Measurements from ENCODE around the gene C2CD3. TPM values are rescaled to one million over a fixed set of nuclear protein-coding genes. Genes with fewer than 3 reads are reported as not detected.

C2CD3 gene
- total and polyA plus RNA-seq, 9 of the 15 experiments (the other 6 are each of a cell fraction or from before 2014, with no cell fraction given) = 4.4 to 20.2 (median 15.4) TPM

- TF ChIP-seq RREB1 (CRISPR knock-in tag; IDR thresholded peaks at IDR 0.05) (no peak), CBX5 (IDR thresholded peaks at IDR 0.05; ENCODE audit: borderline replicate concordance, low read depth) (no peak), PREB (CRISPR knock-in tag; IDR thresholded peaks at IDR 0.05) (no peak), ZBTB40 (IDR thresholded peaks at IDR 0.05) (no peak), ZBTB40 (CRISPR knock-in tag; IDR thresholded peaks at IDR 0.05) (no peak), ZNF511 (CRISPR knock-in tag; IDR thresholded peaks at IDR 0.05) (no peak), MEIS2 (IDR thresholded peaks at IDR 0.05; ENCODE audit: partially characterized antibody) (peak; percentile 85), ZBTB34 (CRISPR knock-in tag; IDR thresholded peaks at IDR 0.05) (peak; percentile 50; the same call in 1 of the 2 replicates), ZNF253 (CRISPR knock-in tag; conservative IDR thresholded peaks at IDR 0.05) (no peak)
These were observed 78.4 kb downstream of the C2CD3 start (continued) for GRCh38 chr11:74092425-74092824.
